PFSK-1 (cell line): ENCODE data around the gene HEMK1.
A peak's percentile ranks its signal among the peaks of the same experiment; 100 is the strongest.

Source experiments
- FOXP2 ChIP-seq: optimal IDR thresholded peaks from 2 replicates; pipeline ENCODE3; 2011; ENCODE audit warnings: borderline replicate concordance, control low read depth, inconsistent platforms; ENCODE audit not compliant: insufficient read depth; ENCODE audit errors: extremely low read length, extremely low read depth
- POLR2AphosphoS5 ChIP-seq: IDR thresholded peaks from 2 replicates; pipeline ENCODE4 v1.6.1; 2012; ENCODE audit warnings: low read depth, mild to moderate bottlenecking, control low read depth, low read length, moderate library complexity
- SIN3A ChIP-seq: IDR thresholded peaks from 2 replicates; pipeline ENCODE4 v1.6.1; 2012; ENCODE audit warnings: mild to moderate bottlenecking, low read length, moderate library complexity, borderline replicate concordance; ENCODE audit not compliant: insufficient read depth
- TAF1 ChIP-seq: IDR thresholded peaks from 2 replicates; pipeline ENCODE4 v1.6.1; 2012; ENCODE audit warnings: low read length, control low read depth, borderline replicate concordance; ENCODE audit not compliant: insufficient read depth
- TF ChIP-seq, protein P1 (sequence below), 2 experiments: IDR thresholded peaks; 2 replicates each; pipeline versions ENCODE4 v1.6.1 to v1.8.0; 2011 to 2012; ENCODE audit warnings: low read depth in 2 of 2, low read length in 2 of 2, control low read depth in 1 of 2, inconsistent platforms in 1 of 2, mild to moderate bottlenecking in 1 of 2, moderate library complexity in 1 of 2; ENCODE audit not compliant: insufficient read depth in 1 of 2

Gene HEMK1

GRCh38 chr3:50524746-50525145 lies 44.6 kb upstream of the HEMK1 start:
- TF ChIP-seq TAF1 (no peak), POLR2AphosphoS5 (no peak), SIN3A (no peak), FOXP2 (no peak)
- TF ChIP-seq, protein P1, sequence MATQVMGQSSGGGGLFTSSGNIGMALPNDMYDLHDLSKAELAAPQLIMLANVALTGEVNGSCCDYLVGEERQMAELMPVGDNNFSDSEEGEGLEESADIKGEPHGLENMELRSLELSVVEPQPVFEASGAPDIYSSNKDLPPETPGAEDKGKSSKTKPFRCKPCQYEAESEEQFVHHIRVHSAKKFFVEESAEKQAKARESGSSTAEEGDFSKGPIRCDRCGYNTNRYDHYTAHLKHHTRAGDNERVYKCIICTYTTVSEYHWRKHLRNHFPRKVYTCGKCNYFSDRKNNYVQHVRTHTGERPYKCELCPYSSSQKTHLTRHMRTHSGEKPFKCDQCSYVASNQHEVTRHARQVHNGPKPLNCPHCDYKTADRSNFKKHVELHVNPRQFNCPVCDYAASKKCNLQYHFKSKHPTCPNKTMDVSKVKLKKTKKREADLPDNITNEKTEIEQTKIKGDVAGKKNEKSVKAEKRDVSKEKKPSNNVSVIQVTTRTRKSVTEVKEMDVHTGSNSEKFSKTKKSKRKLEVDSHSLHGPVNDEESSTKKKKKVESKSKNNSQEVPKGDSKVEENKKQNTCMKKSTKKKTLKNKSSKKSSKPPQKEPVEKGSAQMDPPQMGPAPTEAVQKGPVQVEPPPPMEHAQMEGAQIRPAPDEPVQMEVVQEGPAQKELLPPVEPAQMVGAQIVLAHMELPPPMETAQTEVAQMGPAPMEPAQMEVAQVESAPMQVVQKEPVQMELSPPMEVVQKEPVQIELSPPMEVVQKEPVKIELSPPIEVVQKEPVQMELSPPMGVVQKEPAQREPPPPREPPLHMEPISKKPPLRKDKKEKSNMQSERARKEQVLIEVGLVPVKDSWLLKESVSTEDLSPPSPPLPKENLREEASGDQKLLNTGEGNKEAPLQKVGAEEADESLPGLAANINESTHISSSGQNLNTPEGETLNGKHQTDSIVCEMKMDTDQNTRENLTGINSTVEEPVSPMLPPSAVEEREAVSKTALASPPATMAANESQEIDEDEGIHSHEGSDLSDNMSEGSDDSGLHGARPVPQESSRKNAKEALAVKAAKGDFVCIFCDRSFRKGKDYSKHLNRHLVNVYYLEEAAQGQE (IDR thresholded peaks at IDR 0.05; ENCODE audit: insufficient read depth in 1 of 2, low read depth in 2 of 2, low read length in 2 of 2): no peak

DNA sequence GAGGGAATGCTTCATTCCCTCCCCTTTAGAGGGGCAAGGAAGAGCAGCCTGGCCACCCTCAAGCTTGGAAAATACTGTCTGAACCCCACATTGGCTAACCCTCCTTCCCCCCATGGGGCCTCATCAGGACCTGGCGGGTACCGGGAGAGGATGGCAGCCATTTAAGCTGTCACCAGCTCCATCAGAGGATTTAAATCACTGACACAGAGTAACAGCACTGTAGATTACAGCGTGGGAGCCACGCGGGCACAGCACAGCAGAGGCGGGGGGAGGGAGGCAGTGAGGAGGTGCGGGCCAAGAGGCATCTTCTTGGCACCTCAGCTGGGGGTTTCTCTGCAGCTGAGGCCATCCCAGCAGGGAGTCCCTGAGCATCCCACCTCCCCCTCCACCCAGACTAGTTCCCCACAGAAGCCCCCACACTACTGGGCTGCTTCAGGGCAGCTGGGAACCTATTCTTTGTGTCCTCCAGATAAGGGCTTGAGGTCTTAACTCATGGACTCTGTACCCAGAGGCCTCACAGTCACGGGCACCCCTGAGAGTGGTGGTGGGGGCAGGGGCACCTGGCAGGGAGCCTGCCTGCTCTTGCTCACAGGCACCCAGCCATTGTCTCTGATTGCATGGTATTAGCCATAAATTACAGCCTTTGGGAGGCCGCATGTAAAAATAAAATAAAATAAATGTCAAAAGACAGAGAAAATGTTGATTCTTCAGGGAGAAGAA lies 44.0 kb upstream of the HEMK1 start:
- TF ChIP-seq POLR2AphosphoS5: no peak
- no peak for TF ChIP-seq SIN3A

- TF ChIP-seq, protein P1 (IDR thresholded peaks at IDR 0.05; ENCODE audit: insufficient read depth in 1 of 2, low read depth in 2 of 2, low read length in 2 of 2): peak; percentile 96 to 97
- TF ChIP-seq POLR2AphosphoS5: no peak
- no peak for TF ChIP-seq FOXP2
- TF ChIP-seq TAF1: no peak
- peak; percentile 50; the same call in 1 of the 2 replicates for TF ChIP-seq SIN3A
Measured at GRCh38 chr3:50525987-50526386, 43.3 kb upstream of the HEMK1 start.

DNA sequence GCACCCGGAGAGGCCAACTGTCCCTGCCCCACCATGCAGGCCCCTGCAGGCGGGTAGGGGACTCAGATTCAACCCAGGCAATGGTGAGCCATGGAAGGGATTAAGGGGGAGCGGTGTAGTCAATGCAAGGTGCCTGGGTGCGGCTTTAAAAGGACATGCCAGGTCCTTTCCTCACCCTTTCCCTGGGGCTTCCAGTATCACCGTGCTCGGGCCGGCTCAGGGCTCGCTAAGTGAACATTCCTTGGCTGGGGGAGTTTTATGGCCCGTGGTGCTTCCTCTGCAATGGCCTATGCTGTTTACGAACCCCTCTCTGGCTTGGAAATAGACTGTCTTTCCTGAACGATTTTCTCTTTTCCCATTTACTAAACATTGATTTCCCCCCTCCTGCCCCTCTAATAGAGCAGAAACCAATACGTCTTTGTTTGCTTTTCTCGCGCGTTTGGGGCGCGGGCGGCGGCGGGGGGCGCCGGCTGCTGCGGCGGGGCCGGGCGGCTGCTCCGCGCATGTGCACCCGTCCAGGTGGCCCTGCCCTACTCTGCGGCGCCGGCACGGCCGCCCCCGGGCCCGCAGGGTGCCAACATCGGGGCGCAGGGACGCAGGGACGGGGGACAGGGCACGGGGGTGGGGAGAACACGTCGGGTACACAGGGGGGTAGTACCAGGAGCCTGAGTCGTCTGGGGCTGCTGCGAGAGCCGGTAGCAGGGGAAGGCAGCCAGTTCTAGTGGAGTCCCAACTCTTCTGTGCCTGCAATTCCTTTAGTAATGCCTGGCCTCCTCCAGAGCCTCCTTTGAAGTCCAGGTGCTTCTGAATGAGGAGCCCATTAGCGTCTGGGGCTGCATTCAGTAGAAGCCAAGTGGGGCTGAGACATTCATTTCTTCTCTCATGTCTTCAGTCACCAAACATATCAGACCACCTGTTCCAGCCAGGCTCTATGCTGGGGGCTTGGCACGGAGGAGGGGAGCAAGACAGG lies 39.0 kb upstream of the HEMK1 start:
- TF ChIP-seq TAF1 (no peak), FOXP2 (no peak), SIN3A (no peak), POLR2AphosphoS5 (no peak)
- TF ChIP-seq, protein P1 (IDR thresholded peaks at IDR 0.05; ENCODE audit: insufficient read depth in 1 of 2, low read depth in 2 of 2, low read length in 2 of 2): no peak

DNA sequence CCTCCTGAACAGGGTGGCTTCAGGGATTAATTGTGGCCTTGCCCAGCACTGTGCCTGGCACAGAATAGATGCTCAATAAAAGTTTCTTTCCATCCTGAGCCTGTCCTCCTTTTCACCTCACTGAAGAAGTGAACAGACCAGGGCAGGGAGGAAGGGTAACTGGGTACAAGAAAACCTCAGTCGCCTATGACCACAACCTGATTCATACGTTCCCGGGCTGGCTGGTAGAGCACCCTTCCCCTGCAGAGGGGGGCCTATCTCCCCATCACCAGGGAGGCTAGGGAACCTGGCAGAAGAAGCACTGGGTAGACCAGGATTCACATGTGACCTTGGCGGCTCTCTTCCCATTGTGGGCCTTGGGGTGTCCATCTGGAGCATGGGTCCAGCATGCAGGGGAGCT lies 38.1 kb upstream of the HEMK1 start:
- no peak for TF ChIP-seq TAF1
- TF ChIP-seq, protein P1 (IDR thresholded peaks at IDR 0.05; ENCODE audit: insufficient read depth in 1 of 2, low read depth in 2 of 2, low read length in 2 of 2): no peak
- TF ChIP-seq FOXP2: no peak
- no peak for TF ChIP-seq SIN3A
- TF ChIP-seq POLR2AphosphoS5: no peak
